Erythroblast (primary cell): ENCODE data around the gene ANKRD6.

Source experiments
- DNase-seq, 2 experiments: peaks; one replicate each; lab custom pipeline; 2025; lab: John Stamatoyannopoulos, UW
- GATA1 ChIP-seq: IDR thresholded peaks from 2 replicates; pipeline ENCODE4 v1.6.1; 2011; ENCODE audit warnings: low read depth, mild to moderate bottlenecking, control low read depth, low read length, moderate library complexity
- POLR2A ChIP-seq: IDR thresholded peaks from 2 replicates; pipeline ENCODE4 v1.6.1; 2011; ENCODE audit warnings: mild to moderate bottlenecking, low read length

ANKRD6 gene

DNA sequence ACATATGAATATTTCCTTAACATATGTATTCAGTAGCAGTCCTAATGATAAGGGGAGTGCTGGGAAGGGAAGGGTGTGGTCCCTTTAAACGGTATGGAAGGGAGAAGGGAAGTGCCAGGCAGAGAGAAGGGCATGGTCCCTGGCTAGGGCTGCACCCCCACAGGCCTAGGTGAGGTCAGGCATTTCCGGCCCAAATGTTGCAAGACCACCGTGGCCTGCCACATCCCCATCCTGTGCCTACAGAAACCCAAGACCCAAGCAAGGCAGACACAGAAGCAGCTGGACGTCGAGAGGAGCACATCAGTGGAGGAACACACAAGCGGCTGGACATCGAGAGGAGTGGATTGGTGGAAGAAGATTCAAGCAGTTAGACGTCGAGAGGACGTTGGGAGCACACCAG is 26.8 kb upstream of the ANKRD6 start:
- DNase-seq, result no peak
- TF ChIP-seq POLR2A (no peak), GATA1 (no peak)

DNA sequence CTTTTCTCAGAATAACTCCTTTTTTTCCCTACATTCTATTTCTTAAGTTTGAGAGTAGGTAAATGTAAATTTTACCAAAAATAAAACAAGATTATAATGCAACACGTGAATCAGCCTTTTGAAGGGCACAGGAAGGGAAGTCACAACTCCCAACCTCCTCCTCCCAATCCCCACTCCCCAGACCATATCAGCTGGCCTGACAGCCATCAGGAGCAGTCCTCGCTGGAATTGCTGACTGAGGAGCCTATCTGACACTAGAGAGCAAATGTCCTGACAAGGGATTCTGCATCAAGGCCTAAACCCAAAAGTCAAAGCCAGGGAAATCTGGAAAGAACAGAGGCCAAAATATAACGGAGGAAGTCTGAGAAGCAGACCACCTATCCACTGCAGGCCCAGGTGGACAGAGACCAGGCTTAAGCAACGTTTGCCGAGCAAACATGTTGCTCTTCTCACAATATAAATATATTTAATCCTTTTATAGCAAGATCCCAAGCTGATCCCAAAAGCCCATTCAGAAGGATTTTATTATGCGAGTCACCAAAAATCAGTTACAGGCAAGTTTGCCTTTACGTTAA is 23.4 kb upstream of the ANKRD6 start:
- DNase-seq, result no peak
- no peak for TF ChIP-seq GATA1
- no peak for TF ChIP-seq POLR2A

DNA sequence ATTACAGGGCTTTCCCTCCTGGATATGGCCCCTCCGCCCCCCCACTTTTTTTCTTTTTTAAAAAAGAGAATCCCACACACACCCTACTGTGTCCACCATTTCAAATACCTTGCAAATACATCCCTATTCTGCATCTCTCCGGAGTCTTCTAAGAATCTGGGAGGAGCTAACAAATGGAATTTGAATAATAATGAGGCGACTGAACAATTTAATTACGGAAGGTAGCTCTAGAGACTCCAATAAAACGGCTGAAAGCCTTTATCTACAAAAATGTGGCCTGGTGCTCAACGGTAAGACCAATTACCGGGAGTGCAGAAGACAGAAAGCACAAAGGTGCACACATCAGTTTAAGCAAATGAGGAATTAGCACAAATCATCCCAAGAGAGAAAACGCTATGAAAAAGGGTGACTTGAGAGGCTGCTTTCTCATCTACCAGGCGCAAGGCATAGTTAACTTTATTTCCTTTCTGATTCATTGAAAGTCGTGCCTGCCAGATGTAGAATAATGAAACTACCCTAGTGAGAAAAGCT is 22.7 kb upstream of the ANKRD6 start:
- no peak for TF ChIP-seq GATA1
- DNase-seq, result no peak

DNA sequence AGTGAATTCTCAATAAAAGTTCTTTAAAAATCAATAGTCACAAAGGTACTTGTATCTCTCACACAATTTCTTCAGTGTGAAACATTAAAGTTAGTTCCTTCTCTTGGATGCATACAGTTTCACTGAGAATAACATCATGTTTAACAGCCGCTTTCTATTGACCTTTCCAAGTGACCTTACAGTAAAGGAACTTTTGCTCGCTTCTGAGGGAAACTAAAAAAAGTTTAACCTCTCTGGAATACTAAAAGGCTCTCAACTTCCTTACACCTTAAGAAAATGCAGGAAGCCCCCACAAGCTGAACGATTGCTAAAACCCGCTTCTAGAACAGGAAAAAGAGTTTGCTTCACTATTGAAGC is 22.2 kb upstream of the ANKRD6 start:
- DNase-seq, result peak in 1 of 2 experiments; percentile 17
- TF ChIP-seq POLR2A (no peak), GATA1 (no peak)

DNA sequence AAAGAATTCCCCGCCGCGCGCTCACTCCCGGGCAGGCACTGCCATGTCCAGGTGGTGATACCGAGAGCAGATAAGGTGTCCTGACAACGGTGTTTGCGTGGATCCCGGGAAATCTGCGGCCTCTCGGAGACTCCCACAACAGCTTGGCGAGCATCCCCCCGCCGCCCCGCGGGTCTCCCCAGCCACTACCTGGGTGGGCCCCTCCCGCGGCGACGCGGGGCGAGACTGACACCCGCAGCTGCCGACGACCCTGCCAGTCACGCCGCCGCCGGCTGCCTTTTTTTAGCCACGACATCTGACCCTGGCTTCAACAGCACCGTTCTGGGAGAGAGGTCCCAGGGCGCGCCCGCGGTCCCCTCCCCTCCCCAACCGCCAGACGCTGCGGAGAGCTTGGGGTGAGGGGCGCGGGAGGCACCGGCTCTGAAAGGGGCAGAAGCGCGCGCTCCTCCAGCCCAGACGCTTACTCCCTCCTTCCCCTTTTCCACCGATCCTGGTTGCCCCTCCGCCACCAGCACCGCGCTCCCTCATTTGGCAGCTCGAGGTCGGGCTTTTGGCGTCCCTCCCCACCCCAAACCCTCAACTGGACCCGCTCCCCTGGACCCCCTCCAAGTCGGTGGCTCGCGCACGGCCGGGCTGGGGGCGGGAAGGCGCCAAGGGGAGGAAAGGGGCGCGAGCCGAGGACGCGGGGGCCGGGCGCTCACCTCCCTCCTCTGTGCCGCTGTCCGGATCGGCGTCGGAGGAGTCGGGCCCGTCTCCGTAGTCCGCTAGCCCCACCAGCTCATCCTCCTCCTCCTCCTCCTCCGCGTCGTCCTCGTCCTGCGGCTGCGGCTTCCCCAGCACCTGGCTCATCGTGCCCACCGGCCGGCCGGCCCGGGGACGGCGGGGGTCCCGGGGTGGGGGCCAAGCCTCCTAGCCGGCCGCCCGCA is 21.5 kb upstream of the ANKRD6 start:
- TF ChIP-seq POLR2A (no peak), GATA1 (no peak)
- DNase-seq, result peak; percentile 27 to 28

DNA sequence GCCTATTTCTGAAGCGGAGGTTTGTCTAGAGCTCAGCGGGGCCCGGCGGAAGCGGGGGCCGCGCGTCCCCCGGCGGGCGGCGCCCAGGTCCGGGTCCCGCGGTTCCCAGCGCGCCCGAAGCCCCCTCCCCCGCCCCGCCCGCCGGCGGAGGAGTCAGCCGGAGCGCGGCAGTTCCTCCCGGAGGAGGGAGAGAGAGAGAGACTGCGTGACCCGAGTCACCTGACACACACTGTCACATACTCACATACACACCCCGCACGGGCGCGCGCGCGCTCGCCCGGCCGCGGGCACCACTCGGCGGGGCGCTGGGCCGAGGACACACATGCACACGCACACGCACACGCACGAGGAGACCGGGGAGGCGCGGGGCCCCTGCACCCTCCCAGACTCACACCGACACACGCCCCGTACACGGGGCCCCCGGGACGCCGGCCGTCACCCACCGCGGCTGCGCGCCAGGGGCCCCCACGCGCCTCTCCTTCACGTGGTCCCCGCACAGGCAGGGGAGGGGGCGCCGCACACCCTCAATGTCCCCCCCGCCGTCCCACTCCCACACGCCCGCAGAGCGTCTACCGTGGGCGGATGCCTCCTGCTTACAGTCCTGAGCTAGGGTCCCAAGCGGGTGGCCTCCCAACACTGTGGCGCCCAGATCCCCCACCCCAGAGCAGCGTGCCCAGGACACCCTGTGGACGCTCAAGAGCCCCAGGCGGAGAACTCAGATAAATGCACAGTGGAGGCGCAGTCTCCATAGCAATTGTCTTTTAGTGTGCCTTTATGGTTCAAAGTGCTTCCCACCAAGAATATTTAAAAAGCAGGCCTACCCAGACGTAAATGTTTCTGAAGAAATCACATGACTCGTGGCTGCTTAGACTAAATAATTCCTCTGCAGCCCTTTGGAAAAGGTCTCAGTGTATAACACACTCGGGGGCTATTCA is 20.6 kb upstream of the ANKRD6 start, which contains the start of gene RRAGD:
RRAGD (minus strand) TSS at position 203 of the 935 bp plus-strand sequence. CDS start 280 bp downstream, outside the sequence.
- DNase-seq, result peak; percentile 60 to 69
- TF ChIP-seq GATA1 (no peak), POLR2A (peak; percentile 41)

DNA sequence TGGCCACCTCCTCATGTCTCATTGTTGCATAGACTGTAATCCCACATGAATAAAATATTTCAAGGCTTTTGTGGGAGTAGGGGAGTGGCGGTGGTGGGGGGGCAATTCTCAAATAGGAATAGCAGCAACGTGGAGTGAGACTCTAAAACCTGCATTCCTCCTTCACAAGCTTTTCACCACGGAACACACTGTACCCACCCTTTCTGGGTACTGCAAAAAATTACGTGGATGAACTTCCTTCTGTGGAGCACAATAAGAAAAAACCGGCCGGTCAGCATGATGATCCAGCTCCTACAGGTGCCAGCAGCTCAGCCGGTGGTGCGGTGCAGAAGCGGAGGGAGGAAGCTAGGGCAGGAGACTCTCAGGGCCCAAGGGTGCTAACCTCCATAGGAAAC is 19.9 kb upstream of the ANKRD6 start:
- TF ChIP-seq POLR2A, result no peak
- no peak for TF ChIP-seq GATA1
- no peak for DNase-seq

DNA sequence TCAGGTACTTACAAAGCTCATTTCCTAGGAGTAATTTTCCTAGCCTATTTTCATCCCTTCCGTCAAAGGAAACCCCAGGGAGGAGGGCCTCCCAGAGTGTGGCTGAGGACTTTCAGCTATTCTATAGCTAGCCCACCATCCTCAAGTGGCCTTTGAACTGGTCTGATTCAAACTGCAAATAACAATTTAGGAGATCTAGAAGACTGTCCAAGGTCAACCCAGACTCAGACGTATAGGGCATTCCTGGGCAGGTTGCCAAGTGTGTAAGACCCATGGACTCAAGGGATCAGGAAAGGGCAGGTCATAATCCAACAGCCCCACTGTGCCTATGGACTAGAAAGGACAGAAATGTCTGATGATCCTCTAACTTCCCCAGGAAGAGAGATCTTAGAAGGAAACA is 18.7 kb upstream of the ANKRD6 start:
- TF ChIP-seq POLR2A (no peak), GATA1 (no peak)
- no peak for DNase-seq

DNA sequence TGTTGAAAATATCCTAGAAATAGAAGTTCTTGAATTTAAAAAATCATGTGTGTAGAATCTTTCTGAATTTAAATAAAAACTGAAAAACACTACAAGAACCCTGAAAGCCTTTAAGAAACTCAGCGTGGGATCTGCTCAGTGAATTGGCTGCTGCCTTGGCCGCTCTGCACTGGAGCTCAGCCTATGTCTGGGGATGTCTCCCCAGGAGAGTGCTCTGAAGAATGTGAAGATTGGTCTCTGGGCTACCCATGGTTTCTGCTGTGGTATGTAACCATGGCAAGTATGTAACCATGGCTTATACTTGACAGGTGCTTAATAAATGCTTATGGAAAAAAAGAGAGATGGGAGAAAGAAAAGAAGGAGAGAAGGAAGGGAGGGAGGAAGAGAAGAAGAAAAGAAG is 17.8 kb upstream of the ANKRD6 start:
- DNase-seq, result no peak
- TF ChIP-seq POLR2A (no peak), GATA1 (no peak)

DNA sequence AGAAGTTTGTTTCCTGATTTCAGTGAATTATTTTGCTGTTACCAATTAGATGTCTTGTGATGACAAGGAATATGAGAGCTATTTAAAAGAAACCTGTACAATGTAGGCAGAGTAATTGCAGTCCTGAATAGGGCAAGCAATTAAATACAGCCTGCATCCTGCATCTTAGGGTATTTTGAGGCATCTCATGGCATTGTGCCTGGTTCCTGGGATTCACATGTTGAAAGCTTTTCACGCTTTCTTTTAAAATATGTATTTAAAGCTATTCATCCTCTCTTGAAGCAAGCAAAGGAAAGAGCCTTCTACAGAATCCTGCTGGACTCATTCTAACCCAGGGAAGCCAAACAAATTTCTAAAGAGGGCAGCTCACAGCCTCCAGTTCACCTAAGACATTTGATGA is 16.2 kb upstream of the ANKRD6 start:
- no peak for TF ChIP-seq POLR2A
- no peak for TF ChIP-seq GATA1
- no peak for DNase-seq

DNA sequence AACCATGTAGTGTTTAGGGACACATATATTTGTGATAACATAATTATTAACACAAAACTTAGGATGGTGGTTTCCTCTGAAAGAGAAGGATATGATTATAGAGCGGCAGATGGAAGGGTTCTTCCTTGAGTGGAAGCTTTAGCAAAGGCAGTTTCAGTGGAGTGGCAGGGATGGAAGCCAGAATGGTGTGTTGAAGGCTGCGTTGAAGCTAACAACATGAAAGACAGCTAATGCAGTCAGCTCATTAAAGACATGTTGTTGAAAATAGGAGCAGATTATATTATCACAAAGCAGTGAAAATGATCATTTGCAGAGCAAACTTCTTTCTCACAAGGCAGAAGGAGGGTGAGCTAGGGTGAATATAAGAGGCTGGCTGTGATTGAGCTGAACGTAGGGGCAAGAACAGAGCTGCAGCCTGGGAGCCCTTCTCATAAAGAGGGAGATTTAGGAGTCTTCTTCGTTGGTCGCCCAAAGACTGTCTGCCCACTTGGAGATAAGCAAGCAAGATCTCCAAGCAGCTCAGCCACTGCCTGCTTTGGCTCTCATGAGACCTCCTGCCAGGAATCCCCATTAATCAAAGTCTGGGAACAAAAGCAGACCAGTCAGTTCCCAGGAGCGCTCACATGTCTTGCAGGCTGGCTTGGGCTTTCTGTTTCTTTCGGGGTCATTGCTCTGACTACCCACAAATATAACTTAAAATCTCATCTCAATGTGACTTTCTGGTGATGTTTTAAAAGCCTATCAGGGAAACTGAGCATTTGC is 2.6 kb upstream of the ANKRD6 start:
- no peak for DNase-seq
- no peak for TF ChIP-seq GATA1
- TF ChIP-seq POLR2A, result no peak

DNA sequence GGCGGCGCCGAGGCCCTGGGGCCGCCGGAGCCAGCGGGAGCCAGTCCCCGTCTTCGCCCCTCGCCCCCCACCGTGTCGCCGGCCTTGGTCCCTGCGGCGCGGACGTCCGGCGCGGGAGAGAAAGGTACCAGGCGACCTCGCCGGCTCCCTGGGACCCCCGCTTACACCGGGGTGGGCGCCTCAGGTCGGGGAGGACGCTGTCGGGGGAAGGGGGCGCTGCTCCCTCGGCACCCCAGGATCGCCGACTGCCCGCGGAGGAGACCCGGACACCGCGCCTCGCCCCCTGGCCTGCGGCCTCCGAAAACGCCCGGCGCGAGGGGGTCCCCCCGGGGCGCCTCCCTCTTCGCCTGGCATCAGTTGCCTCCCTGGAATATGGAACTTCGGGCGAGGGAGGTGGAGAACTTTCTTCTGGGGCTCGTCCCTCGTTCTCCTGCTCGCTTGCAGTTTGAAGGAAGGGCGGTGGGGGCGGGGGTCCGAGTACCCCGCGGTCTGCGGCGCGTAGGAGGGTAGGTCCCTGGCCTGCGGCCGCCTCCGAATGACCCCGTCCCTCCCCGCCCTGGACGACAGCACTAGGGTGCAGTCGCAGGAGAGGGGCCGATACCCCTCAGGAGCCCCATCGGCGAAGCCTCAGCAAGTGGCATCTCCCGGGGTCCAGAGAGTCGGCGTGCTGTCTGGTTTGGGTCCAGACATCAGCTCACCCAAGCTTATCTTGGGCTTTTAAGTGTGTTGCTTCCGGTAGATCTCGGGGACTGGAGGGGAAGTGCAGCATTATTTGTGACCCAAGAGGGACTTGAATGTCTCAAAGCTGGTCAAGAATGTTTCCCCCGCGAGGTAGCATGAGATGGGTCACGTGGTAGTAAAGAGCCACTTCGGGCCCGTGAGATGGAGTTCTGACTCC is 549 bp downstream of the ANKRD6 start:
- peak; percentile 20 to 25 for DNase-seq

More for the DNA sequence above, 549 bp downstream of the ANKRD6 start:
- TF ChIP-seq GATA1 (no peak), POLR2A (no peak)
